Measurements from ENCODE around the gene APBB2. TPM values are rescaled to one million over a fixed set of nuclear protein-coding genes. Genes with fewer than 3 reads are reported as not detected.

APBB2 gene
- total RNA-seq, 3 donors from 2014 or later, result 1.1 to 2.2 (median 1.2) TPM

GRCh38 chr4:40843696-40844095, 370.6 kb downstream of the APBB2 start:
- no peak overlapping the region for H3K4me3 Mint-ChIP-seq

GRCh38 chr4:40842725-40843423, 371.5 kb downstream of the APBB2 start:
- no peak overlapping the region for H3K4me3 Mint-ChIP-seq
- no peaks in the 10 kb centered on the region for H3K36me3 Mint-ChIP-seq (ENCODE audit: insufficient read depth)
- peaks cover 2% of the 10 kb centered on the region for H3K27me3 Mint-ChIP-seq (ENCODE audit: low read depth)
- ATAC-seq, result no peak
- H3K9me3 Mint-ChIP-seq, result no peaks in the 10 kb centered on the region
- H3K4me1 Mint-ChIP-seq (ENCODE audit: low read depth), result peaks cover 4% of the 10 kb centered on the region
- DNase-seq, result no peak

More at GRCh38 chr4:40843696-40844095, 370.6 kb downstream of the APBB2 start:
- Mint-ChIP-seq H3K27me3 (ENCODE audit: low read depth) (peaks cover 2% of the 10 kb centered on the region), H3K9me3 (no peaks in the 10 kb centered on the region), H3K4me1 (ENCODE audit: low read depth) (peaks cover 4% of the 10 kb centered on the region), H3K36me3 (ENCODE audit: insufficient read depth) (no peaks in the 10 kb centered on the region)
- ATAC-seq, result peak; percentile 69 to 72
- no peak for DNase-seq

- no peak for ATAC-seq
Observed at GRCh38 chr4:40842318-40842717, 372.0 kb downstream of the APBB2 start.

GRCh38 chr4:40840985-40841571, 373.3 kb downstream of the APBB2 start:
- peaks cover 2% of the 10 kb centered on the region for H3K27me3 Mint-ChIP-seq (ENCODE audit: low read depth)
- no peaks in the 10 kb centered on the region for H3K36me3 Mint-ChIP-seq (ENCODE audit: insufficient read depth)
- H3K4me3 Mint-ChIP-seq, result no peak overlapping the region
- ATAC-seq (peak; percentile 83 to 84), DNase-seq (peak; percentile 66)
- H3K4me1 Mint-ChIP-seq (ENCODE audit: low read depth), result peaks cover 4% of the 10 kb centered on the region
- H3K9me3 Mint-ChIP-seq, result no peaks in the 10 kb centered on the region

More at GRCh38 chr4:40842318-40842717, 372.0 kb downstream of the APBB2 start:
- Mint-ChIP-seq H3K4me1 (ENCODE audit: low read depth) (peaks cover 4% of the 10 kb centered on the region), H3K27me3 (ENCODE audit: low read depth) (peaks cover 2% of the 10 kb centered on the region), H3K4me3 (no peak overlapping the region), H3K36me3 (ENCODE audit: insufficient read depth) (no peaks in the 10 kb centered on the region), H3K9me3 (no peaks in the 10 kb centered on the region)
- no peak for DNase-seq

- H3K27me3 Mint-ChIP-seq (ENCODE audit: low read depth), result no peaks in the 10 kb centered on the region
- peaks cover 4% of the 10 kb centered on the region for H3K4me1 Mint-ChIP-seq (ENCODE audit: low read depth)
- H3K4me3 Mint-ChIP-seq, result no peak overlapping the region
- no peaks in the 10 kb centered on the region for H3K36me3 Mint-ChIP-seq (ENCODE audit: insufficient read depth)
- DNase-seq, result no peak
- no peaks in the 10 kb centered on the region for H3K9me3 Mint-ChIP-seq
- ATAC-seq, result no peak
Observed at GRCh38 chr4:40840255-40840984, 373.9 kb downstream of the APBB2 start.

- no peaks in the 10 kb centered on the region for H3K36me3 Mint-ChIP-seq (ENCODE audit: insufficient read depth)
- no peak overlapping the region for H3K4me3 Mint-ChIP-seq
- no peaks in the 10 kb centered on the region for H3K9me3 Mint-ChIP-seq
- no peaks in the 10 kb centered on the region for H3K27me3 Mint-ChIP-seq (ENCODE audit: low read depth)
- no peak for ATAC-seq
- peaks cover 4% of the 10 kb centered on the region for H3K4me1 Mint-ChIP-seq (ENCODE audit: low read depth)
- no peak for DNase-seq
Observed at GRCh38 chr4:40838742-40839141, 375.6 kb downstream of the APBB2 start.

GRCh38 chr4:40837094-40837870, 377.1 kb downstream of the APBB2 start:
- Mint-ChIP-seq H3K4me3 (no peak overlapping the region), H3K9me3 (no peaks in the 10 kb centered on the region), H3K36me3 (ENCODE audit: insufficient read depth) (no peaks in the 10 kb centered on the region), H3K27me3 (ENCODE audit: low read depth) (no peaks in the 10 kb centered on the region), H3K4me1 (ENCODE audit: low read depth) (peaks cover 4% of the 10 kb centered on the region)
- no peak for DNase-seq
- ATAC-seq, result no peak

- Mint-ChIP-seq H3K4me1 (ENCODE audit: low read depth) (no peaks in the 10 kb centered on the region), H3K36me3 (ENCODE audit: insufficient read depth) (no peaks in the 10 kb centered on the region), H3K4me3 (no peak overlapping the region), H3K9me3 (peaks cover under 1% of the 10 kb centered on the region), H3K27me3 (ENCODE audit: low read depth) (no peaks in the 10 kb centered on the region)
- ATAC-seq (no peak), DNase-seq (no peak)
Observed at GRCh38 chr4:40833212-40833611, 381.1 kb downstream of the APBB2 start.

- no peaks in the 10 kb centered on the region for H3K27me3 Mint-ChIP-seq (ENCODE audit: low read depth)
- no peaks in the 10 kb centered on the region for H3K36me3 Mint-ChIP-seq (ENCODE audit: insufficient read depth)
- no peak overlapping the region for H3K4me3 Mint-ChIP-seq
- peaks cover 3% of the 10 kb centered on the region for H3K9me3 Mint-ChIP-seq
- no peaks in the 10 kb centered on the region for H3K4me1 Mint-ChIP-seq (ENCODE audit: low read depth)
- ATAC-seq, result no peak
- no peak for DNase-seq
Observed at GRCh38 chr4:40832175-40832574, 382.2 kb downstream of the APBB2 start.

- Mint-ChIP-seq H3K4me3 (no peak overlapping the region), H3K9me3 (peaks cover 3% of the 10 kb centered on the region), H3K36me3 (ENCODE audit: insufficient read depth) (no peaks in the 10 kb centered on the region), H3K27me3 (ENCODE audit: low read depth) (no peaks in the 10 kb centered on the region), H3K4me1 (ENCODE audit: low read depth) (no peaks in the 10 kb centered on the region)
- ATAC-seq (no peak), DNase-seq (no peak)
Observed at GRCh38 chr4:40831146-40831907, 383.0 kb downstream of the APBB2 start.

GRCh38 chr4:40829586-40829985, 384.8 kb downstream of the APBB2 start:
- ATAC-seq, result no peak

GRCh38 chr4:40828661-40829060, 385.7 kb downstream of the APBB2 start:
- H3K27me3 Mint-ChIP-seq (ENCODE audit: low read depth), result no peaks in the 10 kb centered on the region
- H3K4me1 Mint-ChIP-seq (ENCODE audit: low read depth), result no peaks in the 10 kb centered on the region
- no peak overlapping the region for H3K4me3 Mint-ChIP-seq
- H3K36me3 Mint-ChIP-seq (ENCODE audit: insufficient read depth), result no peaks in the 10 kb centered on the region
- peaks cover 3% of the 10 kb centered on the region for H3K9me3 Mint-ChIP-seq
- DNase-seq (no peak), ATAC-seq (no peak)

More at GRCh38 chr4:40829586-40829985, 384.8 kb downstream of the APBB2 start:
- peaks cover 3% of the 10 kb centered on the region for H3K9me3 Mint-ChIP-seq
- no peaks in the 10 kb centered on the region for H3K27me3 Mint-ChIP-seq (ENCODE audit: low read depth)
- DNase-seq, result no peak
- H3K36me3 Mint-ChIP-seq (ENCODE audit: insufficient read depth), result no peaks in the 10 kb centered on the region
- no peaks in the 10 kb centered on the region for H3K4me1 Mint-ChIP-seq (ENCODE audit: low read depth)
- no peak overlapping the region for H3K4me3 Mint-ChIP-seq

- Mint-ChIP-seq H3K27me3 (ENCODE audit: low read depth) (no peaks in the 10 kb centered on the region), H3K4me1 (ENCODE audit: low read depth) (no peaks in the 10 kb centered on the region), H3K4me3 (no peak overlapping the region), H3K9me3 (peaks cover 3% of the 10 kb centered on the region), H3K36me3 (ENCODE audit: insufficient read depth) (no peaks in the 10 kb centered on the region)
- DNase-seq, result no peak
- peak; percentile 62 to 67 for ATAC-seq
Observed at GRCh38 chr4:40827758-40828157, 386.6 kb downstream of the APBB2 start.
